Endothelial cell of umbilical vein (primary cell): ENCODE results near the gene CLNK. TPM values are rescaled to one million over a fixed set of nuclear protein-coding genes. Genes with fewer than 3 reads are reported as not detected.

Experiments
- BruUV-seq: library from RNA; stranded (reverse); fragments of 400-500 nt; replicated peaks from 2 replicates; lab custom pipeline; 2021; lab: Mats Ljungman, UMichigan
- CTCF ChIA-PET: fragments of 300-600, 350-600 bp; sonication (Branson Sonifier 250); formaldehyde crosslinking; loops from one replicate; lab custom pipeline; 2021; ENCODE audit warnings: antibody characterized with exemption, inconsistent platforms; lab: Charles Lee
- POLR2A ChIA-PET: fragments of 300-600, 350-600 bp; sonication (Branson Sonifier 250); formaldehyde crosslinking; loops from one replicate; lab custom pipeline; 2021; ENCODE audit warnings: antibody characterized with exemption, inconsistent platforms; lab: Charles Lee
- DNase-seq: peaks from one replicate; pipeline ENCODE4 v3.0.0-alpha.2; 2011; ENCODE audit warnings: low read depth, low spot score
- FAIRE-seq: peaks from 2 replicates; lab custom pipeline; 2011; peaks lifted over from hg19 to GRCh38; lab: Jason Lieb, UNC
- H2AFZ ChIP-seq: 2 replicates; pipeline ENCODE4 v1.6.0; 2012; ENCODE audit warnings: low read depth, low read length, control low read depth, inconsistent platforms
- H3K27ac ChIP-seq: 2 replicates; pipeline ENCODE4 v1.5.1; 2011; ENCODE audit warnings: low read depth, mild to moderate bottlenecking, control low read depth, low read length, moderate library complexity; ENCODE audit not compliant: insufficient read depth
- H3K27me3 ChIP-seq, 2 experiments: 2 replicates each; pipeline versions ENCODE4 v1.6.0 to v1.6.1; 2011; ENCODE audit warnings: low read length in 2 of 2, mixed read lengths in 1 of 2; ENCODE audit not compliant: control insufficient read depth in 2 of 2, insufficient read depth in 2 of 2
- H3K36me3 ChIP-seq, 2 experiments: 2 replicates in 1 of 2; 3 replicates in 1 of 2; pipeline ENCODE4 v1.5.1; 2011; ENCODE audit warnings: low read length in 2 of 2, mild to moderate bottlenecking in 1 of 2, moderate library complexity in 1 of 2; ENCODE audit not compliant: control insufficient read depth in 2 of 2, insufficient read depth in 2 of 2; ENCODE audit errors: extremely low read depth in 1 of 2
- H3K4me1 ChIP-seq: 3 replicates; pipeline ENCODE4 v1.5.1; 2011; ENCODE audit warnings: mild to moderate bottlenecking, low read length; ENCODE audit not compliant: control insufficient read depth, insufficient read depth; ENCODE audit errors: extremely low read depth
- H3K4me2 ChIP-seq: 2 replicates; pipeline ENCODE4 v1.6.1; 2011; ENCODE audit warnings: low read length, control low read depth, mixed read lengths; ENCODE audit not compliant: insufficient read depth
- H3K4me3 ChIP-seq, 3 experiments: fragments of 200-600 bp in 1 of 3; sonication (generic), shearing (Covaris generic) in 1 of 3; replicated peaks in 1 of 3; 2 replicates each; pipeline ENCODE4 v1.5.1; 2011 to 2016; ENCODE audit warnings: control low read depth in 3 of 3, low read length in 3 of 3, mild to moderate bottlenecking in 2 of 3, inconsistent platforms in 1 of 3, low read depth in 1 of 3, moderate library complexity in 1 of 3; ENCODE audit not compliant: insufficient read depth in 1 of 3
- H3K79me2 ChIP-seq: 2 replicates; pipeline ENCODE4 v1.6.0; 2012; ENCODE audit warnings: low read length, inconsistent platforms; ENCODE audit not compliant: control insufficient read depth, insufficient read depth
- H3K9ac ChIP-seq: replicated peaks from 2 replicates; pipeline ENCODE3; 2011; ENCODE audit warnings: low read length, control low read depth; ENCODE audit not compliant: insufficient read depth; ENCODE audit errors: extremely low read depth
- H3K9me1 ChIP-seq: replicated peaks from 3 replicates; pipeline ENCODE4 v1.6.0; 2011; ENCODE audit warnings: mild to moderate bottlenecking, low read length; ENCODE audit not compliant: control insufficient read depth, insufficient read depth; ENCODE audit errors: extremely low read depth
- H3K9me3 ChIP-seq: replicated peaks from 2 replicates; pipeline ENCODE4 v1.5.1; 2012; ENCODE audit warnings: low read length, inconsistent platforms; ENCODE audit not compliant: control insufficient read depth, insufficient read depth
- H4K20me1 ChIP-seq: replicated peaks from 2 replicates; pipeline ENCODE3; 2011; ENCODE audit warnings: mild to moderate bottlenecking, low read length; ENCODE audit not compliant: control insufficient read depth, insufficient read depth; ENCODE audit errors: extremely low read depth
- CTCF ChIP-seq, 2 donors: IDR thresholded peaks; 1 replicate in 1 of 2; 2 replicates in 1 of 2; pipeline ENCODE4 v1.5.1; 2011; ENCODE audit warnings: low read length in 2 of 2, mild to moderate bottlenecking in 2 of 2, moderate library complexity in 2 of 2, control low read depth in 1 of 2, inconsistent platforms in 1 of 2, low read depth in 1 of 2; ENCODE audit not compliant: insufficient read depth in 1 of 2; ENCODE audit errors: extremely low read depth in 1 of 2
- EZH2 ChIP-seq: IDR thresholded peaks from 2 replicates; pipeline ENCODE4 v1.6.1; 2012; ENCODE audit warnings: borderline replicate concordance, low read depth, mild to moderate bottlenecking, moderate library complexity, low read length, inconsistent platforms; ENCODE audit not compliant: severe bottlenecking
- FOS ChIP-seq: IDR thresholded peaks from 2 replicates; pipeline ENCODE4 v1.6.1; 2011; ENCODE audit warnings: mild to moderate bottlenecking, low read length, moderate library complexity, borderline replicate concordance; ENCODE audit not compliant: insufficient read depth
- GATA2 ChIP-seq: IDR thresholded peaks from 2 replicates; pipeline ENCODE4 v1.7.0; 2011; ENCODE audit warnings: low read depth, mild to moderate bottlenecking, moderate library complexity, mixed read lengths, low read length; ENCODE audit not compliant: insufficient read length, insufficient read depth
- JUN ChIP-seq: IDR thresholded peaks from 2 replicates; pipeline ENCODE4 v1.6.1; 2011; ENCODE audit warnings: borderline replicate concordance, low read depth; ENCODE audit not compliant: insufficient read length, insufficient read depth
- MAX ChIP-seq: IDR thresholded peaks from 2 replicates; pipeline ENCODE4 v1.6.1; 2011; ENCODE audit not compliant: insufficient read depth, insufficient read length
- MYC ChIP-seq: IDR thresholded peaks from one replicate; pipeline ENCODE4 v1.6.1; 2011; ENCODE audit warnings: mild to moderate bottlenecking, low read depth, low read length
- POLR2A ChIP-seq: IDR thresholded peaks from 2 replicates; pipeline ENCODE4 v1.6.1; 2012; ENCODE audit warnings: low read depth, mild to moderate bottlenecking, control low read depth, low read length
- POLR2AphosphoS5 ChIP-seq: IDR thresholded peaks from 2 replicates; pipeline ENCODE4 v1.6.1; 2012; ENCODE audit warnings: low read depth, mild to moderate bottlenecking, control low read depth, low read length, moderate library complexity; ENCODE audit not compliant: insufficient read depth
- dilution Hi-C: fragments of 300-500 bp; cut with MboI; formaldehyde crosslinking; loops from one replicate; pipeline ENCODE4 v1.15.0; 2019; ENCODE audit warnings: low sequenced_read_pairs; ENCODE audit not compliant: extremely low pct_ligation_motif_present
- intact Hi-C: fragments of 100-400 bp; cut with micrococcal nuclease; formaldehyde crosslinking; loops from one replicate; pipeline ENCODE4 v1.10.0; 2022
- polyA plus RNA-seq, 4 experiments: library from polyadenylated mRNA; depleted of rRNA in 3 of 4; stranded (reverse) in 3 of 4; unstranded in 1 of 4; fragments of >200 nt; gene quantifications; 2 replicates each; pipeline versions ENCODE4 v1.2.1 to v1.2.3, GENCODE V29; 2011 to 2012; ENCODE audit warnings: missing spikeins in 1 of 4
- total RNA-seq: library from RNA; stranded (reverse); gene quantifications from 2 replicates; pipeline ENCODE4 v1.2.3, GENCODE V29; 2021

CLNK gene
- total and polyA plus RNA-seq, 2 donors (not counting 3 experiments of a cell fraction or from before 2014, with no cell fraction given), result not detected

- no peak for DNase-seq
- H2AFZ ChIP-seq, result no peak overlapping the region
- H3K36me3 ChIP-seq, result no peaks in the 10 kb centered on the region
- no peaks in the 10 kb centered on the region for H3K79me2 ChIP-seq
- CTCF ChIA-PET, result interaction anchor here (0.9 to 1.1 kb wide), 2 partner anchors 12 to 50 kb away, joined by 3 read pairs; no protein-coding TSS in a partner anchor
- no peaks in the 10 kb centered on the region for H3K4me1 ChIP-seq
- H3K9me1 ChIP-seq, result no peaks in the 10 kb centered on the region
- intact Hi-C loops, result no loop called here
- no peak for FAIRE-seq
- no peak for TF ChIP-seq POLR2A
- no peak for TF ChIP-seq POLR2AphosphoS5
- TF ChIP-seq FOS, result no peak
- TF ChIP-seq EZH2, result no peak
- no peak for TF ChIP-seq CTCF (IDR thresholded peaks at IDR 0.05; ENCODE audit: extremely low read depth in 1 of 2, insufficient read depth in 1 of 2, low read depth in 1 of 2, low read length in 2 of 2)
- TF ChIP-seq GATA2, result no peak
- TF ChIP-seq JUN, result no peak
- TF ChIP-seq MAX, result no peak
- TF ChIP-seq MYC, result no peak
- no peak overlapping the region for H3K4me3 ChIP-seq
- dilution Hi-C loops, result no loop called here
- BruUV-seq, result no TSS peak
- POLR2A ChIA-PET, result no interaction called here
- no peaks in the 10 kb centered on the region for H3K9me3 ChIP-seq
- H3K4me2 ChIP-seq, result no peak overlapping the region
- no peaks in the 10 kb centered on the region for H3K27me3 ChIP-seq
- H3K27ac ChIP-seq, result no peak overlapping the region
- H3K9ac ChIP-seq, result no peak overlapping the region
- no peaks in the 10 kb centered on the region for H4K20me1 ChIP-seq
Measured at GRCh38 chr4:10732914-10733415, 48.4 kb upstream of the CLNK start.
